Mesenchymal stem cell (in vitro differentiated cells and primary cell): ENCODE measurements around the gene CCNK.

Experiments used
- DNase-seq: peaks from one replicate; pipeline ENCODE4 v3.0.0-alpha.2; 2013
- H2AFZ ChIP-seq: one replicate; pipeline ENCODE4 v1.6.1; 2013; ENCODE audit warnings: low read depth, mild to moderate bottlenecking, control low read depth, inconsistent platforms, low read length, moderate library complexity
- H2AK5ac ChIP-seq: 2 replicates; pipeline ENCODE4 v1.6.1; 2013; ENCODE audit warnings: low read length, moderate library complexity, mild to moderate bottlenecking, inconsistent platforms; ENCODE audit not compliant: severe bottlenecking
- H2BK120ac ChIP-seq: one replicate; pipeline ENCODE4 v1.6.1; 2013; ENCODE audit warnings: low read depth, mild to moderate bottlenecking, inconsistent platforms, low read length, moderate library complexity
- H2BK12ac ChIP-seq, 2 experiments: one replicate each; pipeline ENCODE4 v1.6.1; 2013; ENCODE audit warnings: inconsistent platforms in 2 of 2, low read length in 2 of 2, mild to moderate bottlenecking in 2 of 2, moderate library complexity in 2 of 2, control low read depth in 1 of 2
- H2BK15ac ChIP-seq: one replicate; pipeline ENCODE4 v1.6.1; 2013; ENCODE audit warnings: mild to moderate bottlenecking, low read depth, inconsistent platforms; ENCODE audit not compliant: poor library complexity, severe bottlenecking
- H2BK5ac ChIP-seq: 2 replicates; pipeline ENCODE4 v1.6.1; 2013; ENCODE audit warnings: low read depth, mild to moderate bottlenecking, low read length, control low read depth, inconsistent platforms; ENCODE audit not compliant: poor library complexity, severe bottlenecking
- H3K14ac ChIP-seq, 2 experiments: one replicate each; pipeline ENCODE4 v1.6.1; 2013; ENCODE audit warnings: inconsistent platforms in 2 of 2, low read length in 2 of 2, control low read depth in 1 of 2, mild to moderate bottlenecking in 1 of 2, moderate library complexity in 1 of 2
- H3K18ac ChIP-seq, 2 experiments: one replicate each; pipeline ENCODE4 v1.6.1; 2013; ENCODE audit warnings: inconsistent platforms in 2 of 2, low read length in 2 of 2, control low read depth in 1 of 2, low read depth in 1 of 2, mild to moderate bottlenecking in 1 of 2
- H3K23ac ChIP-seq, 2 experiments: one replicate each; pipeline ENCODE4 v1.6.1; 2013; ENCODE audit warnings: inconsistent platforms in 2 of 2, low read length in 2 of 2, mild to moderate bottlenecking in 2 of 2, moderate library complexity in 2 of 2, control low read depth in 1 of 2
- H3K27ac ChIP-seq: 2 replicates; pipeline ENCODE4 v1.5.1; 2013; ENCODE audit warnings: mild to moderate bottlenecking, moderate library complexity, low read length, control low read depth, inconsistent platforms; ENCODE audit not compliant: poor library complexity, severe bottlenecking
- H3K27me3 ChIP-seq, 2 experiments: 2 replicates each; pipeline versions ENCODE4 v1.6.1 to v1.7.0; 2013; ENCODE audit warnings: low read length in 2 of 2, mild to moderate bottlenecking in 2 of 2, moderate library complexity in 2 of 2, control low read depth in 1 of 2, inconsistent platforms in 1 of 2; ENCODE audit not compliant: control insufficient read depth in 1 of 2, insufficient read depth in 1 of 2
- H3K36me3 ChIP-seq, 2 experiments: 2 replicates each; pipeline versions ENCODE4 v1.6.1 to v1.7.0; 2013; ENCODE audit warnings: low read length in 2 of 2, control low read depth in 1 of 2, inconsistent platforms in 1 of 2, low read depth in 1 of 2, mild to moderate bottlenecking in 1 of 2; ENCODE audit not compliant: insufficient read depth in 2 of 2, control insufficient read depth in 1 of 2
- H3K4ac ChIP-seq, 2 experiments: one replicate each; pipeline ENCODE4 v1.6.1; 2013; ENCODE audit warnings: inconsistent platforms in 2 of 2, low read length in 2 of 2, mild to moderate bottlenecking in 2 of 2, moderate library complexity in 2 of 2, control low read depth in 1 of 2, low read depth in 1 of 2
- H3K4me1 ChIP-seq: 2 replicates; pipeline ENCODE4 v1.6.1; 2013; ENCODE audit warnings: low read depth, low read length, control low read depth; ENCODE audit not compliant: control insufficient read depth, insufficient read depth
- H3K4me2 ChIP-seq: 2 replicates; pipeline ENCODE4 v1.6.1; 2013; ENCODE audit warnings: low read length, mild to moderate bottlenecking, inconsistent platforms; ENCODE audit not compliant: poor library complexity, severe bottlenecking
- H3K4me3 ChIP-seq, 2 experiments: 2 replicates each; pipeline versions ENCODE4 v1.5.1 to v1.7.0; 2013; ENCODE audit warnings: low read length in 2 of 2, mild to moderate bottlenecking in 2 of 2, control low read depth in 1 of 2, low read depth in 1 of 2; ENCODE audit not compliant: insufficient read depth in 1 of 2
- H3K79me1 ChIP-seq: replicated peaks from 2 replicates; pipeline ENCODE4 v1.6.1; 2013; ENCODE audit warnings: mild to moderate bottlenecking, control low read depth, low read length, inconsistent platforms; ENCODE audit not compliant: poor library complexity, severe bottlenecking
- H3K9ac ChIP-seq: 2 replicates; pipeline ENCODE4 v1.7.0; 2013; ENCODE audit warnings: mild to moderate bottlenecking, low read length, moderate library complexity
- H3K9me3 ChIP-seq: 2 replicates; pipeline ENCODE4 v1.7.0; 2013; ENCODE audit warnings: mild to moderate bottlenecking, low read length; ENCODE audit not compliant: control insufficient read depth
- H4K8ac ChIP-seq: one replicate; pipeline ENCODE4 v1.6.1; 2013; ENCODE audit warnings: inconsistent platforms, mild to moderate bottlenecking, low read length, moderate library complexity
- H4K91ac ChIP-seq: one replicate; pipeline ENCODE4 v1.6.1; 2013; ENCODE audit warnings: mild to moderate bottlenecking, low read length, inconsistent platforms
- WGBS: methylation state at CpG from one replicate; pipeline ENCODE4 v1.1.7; 2013; ENCODE audit warnings: mixed read lengths; 5-methylcytosine and 5-hydroxymethylcytosine counted together

CCNK gene

DNA sequence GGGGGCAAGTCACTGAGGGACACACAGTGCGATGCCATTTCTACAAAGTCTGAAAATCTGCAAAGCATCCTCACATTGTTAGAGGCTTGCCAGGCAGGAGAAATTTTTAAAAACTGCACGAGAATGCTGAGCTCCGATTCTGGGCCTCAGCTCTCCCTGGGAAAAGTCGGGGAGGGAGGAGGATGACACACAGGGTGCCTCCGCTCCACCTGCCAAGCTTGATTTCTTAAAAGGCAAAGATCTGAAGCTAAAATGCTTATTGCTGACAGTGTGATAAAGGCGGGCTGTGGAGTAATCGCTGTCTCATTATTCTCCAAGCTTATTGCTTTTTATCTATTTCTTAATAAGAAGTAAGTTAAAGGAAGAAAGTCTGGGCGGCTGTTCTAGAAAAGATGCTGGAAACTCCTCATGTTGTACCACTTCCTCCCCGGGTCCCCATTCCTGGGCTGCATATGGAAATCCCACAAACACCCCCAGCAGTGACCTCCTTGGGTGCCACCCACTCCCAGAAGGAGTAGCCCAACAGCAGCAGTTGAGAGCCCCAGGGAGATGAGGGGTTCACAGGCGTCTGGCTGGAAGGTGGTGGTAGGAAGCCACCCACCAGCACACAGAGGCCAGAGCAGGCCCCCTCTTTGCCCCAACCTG, 67.8 kb downstream of the CCNK start:
- 74% methylated on average over 8 of the region's 10 CpGs for WGBS
- no peak for DNase-seq

GRCh38 chr14:99549684-99550083, 68.5 kb downstream of the CCNK start:
- Histone ChIP-seq H3K4me2 (no peak overlapping the region), H2BK15ac (no peak overlapping the region), H3K23ac (no peak overlapping the region), H4K8ac (no peak overlapping the region), H3K4me1 (peaks cover 6% of the 10 kb centered on the region), H3K9ac (no peak overlapping the region), H3K36me3 (no peaks in the 10 kb centered on the region), H2BK5ac (no peak overlapping the region), H2BK12ac (no peak overlapping the region), H3K9me3 (no peaks in the 10 kb centered on the region), H2AFZ (no peak overlapping the region), H3K27me3 (peaks cover 26 to 84% of the 10 kb centered on the region in 2 experiments), H3K4me3 (no peak overlapping the region), H4K91ac (no peak overlapping the region), H3K14ac (no peak overlapping the region), H3K18ac (no peak overlapping the region), H3K4ac (no peak overlapping the region), H2AK5ac (no peak overlapping the region), H3K27ac (no peak overlapping the region), H2BK120ac (no peak overlapping the region), H3K79me1 (peaks cover 6% of the 10 kb centered on the region)
- DNase-seq, result no peak
- WGBS, result 74% methylated on average over 10 of the region's 10 CpGs

More for the DNA sequence above, 67.8 kb downstream of the CCNK start:
- Histone ChIP-seq H4K8ac (no peak overlapping the region), H3K27me3 (peaks cover 33 to 87% of the 10 kb centered on the region in 2 experiments), H3K79me1 (peaks cover 6% of the 10 kb centered on the region), H2BK12ac (no peak overlapping the region), H3K14ac (no peak overlapping the region), H2AFZ (no peak overlapping the region), H2BK5ac (no peak overlapping the region), H3K4me1 (peaks cover 6% of the 10 kb centered on the region), H3K23ac (no peak overlapping the region), H3K36me3 (no peaks in the 10 kb centered on the region), H3K4ac (no peak overlapping the region), H4K91ac (no peak overlapping the region), H3K4me2 (no peak overlapping the region), H3K18ac (no peak overlapping the region), H3K9ac (no peak overlapping the region), H3K27ac (no peak overlapping the region), H3K9me3 (no peaks in the 10 kb centered on the region), H2BK120ac (no peak overlapping the region), H3K4me3 (no peak overlapping the region), H2BK15ac (no peak overlapping the region), H2AK5ac (no peak overlapping the region)

GRCh38 chr14:99550387-99550992, 69.3 kb downstream of the CCNK start:
- H2AFZ ChIP-seq, result no peak overlapping the region
- no peak overlapping the region for H2BK5ac ChIP-seq
- H3K9ac ChIP-seq, result no peak overlapping the region
- no peak overlapping the region for H2BK120ac ChIP-seq
- peaks cover 19 to 81% of the 10 kb centered on the region in 2 experiments for H3K27me3 ChIP-seq
- H3K18ac ChIP-seq, result no peak overlapping the region
- H4K91ac ChIP-seq, result no peak overlapping the region
- H3K4me2 ChIP-seq, result no peak overlapping the region
- no peak overlapping the region for H3K4ac ChIP-seq
- no peaks in the 10 kb centered on the region for H3K36me3 ChIP-seq
- no peak overlapping the region for H3K27ac ChIP-seq
- H2BK12ac ChIP-seq, result no peak overlapping the region
- H2AK5ac ChIP-seq, result no peak overlapping the region
- 97% methylated on average over 11 of the region's 11 CpGs for WGBS
- no peak overlapping the region for H4K8ac ChIP-seq
- H3K14ac ChIP-seq, result no peak overlapping the region
- no peak overlapping the region for H2BK15ac ChIP-seq
- H3K79me1 ChIP-seq, result peaks cover 6% of the 10 kb centered on the region
- no peak overlapping the region for H3K23ac ChIP-seq
- DNase-seq, result no peak
- peaks cover 6% of the 10 kb centered on the region for H3K4me1 ChIP-seq
- H3K4me3 ChIP-seq, result no peak overlapping the region
- no peaks in the 10 kb centered on the region for H3K9me3 ChIP-seq

GRCh38 chr14:99551034-99551922, 70.1 kb downstream of the CCNK start:
- no peak overlapping the region for H2AK5ac ChIP-seq
- no peak overlapping the region for H3K23ac ChIP-seq
- peak overlapping the region in 1 of 2 experiments; percentile 20 for H3K14ac ChIP-seq
- no peak overlapping the region for H3K27ac ChIP-seq
- no peak overlapping the region for H2BK12ac ChIP-seq
- no peaks in the 10 kb centered on the region for H3K36me3 ChIP-seq
- no peak overlapping the region for H4K8ac ChIP-seq
- H4K91ac ChIP-seq, result no peak overlapping the region
- no peak overlapping the region for H3K18ac ChIP-seq
- H2BK15ac ChIP-seq, result no peak overlapping the region
- DNase-seq, result no peak
- no peak overlapping the region for H2BK5ac ChIP-seq
- H3K79me1 ChIP-seq, result peaks cover 6% of the 10 kb centered on the region
- 80% methylated on average over 11 of the region's 11 CpGs for WGBS
- no peak overlapping the region for H2BK120ac ChIP-seq
- peaks cover 11 to 81% of the 10 kb centered on the region in 2 experiments for H3K27me3 ChIP-seq
- H3K4me3 ChIP-seq, result no peak overlapping the region
- H3K9ac ChIP-seq, result no peak overlapping the region
- no peak overlapping the region for H3K4me2 ChIP-seq
- H3K4ac ChIP-seq, result no peak overlapping the region
- no peak overlapping the region for H2AFZ ChIP-seq
- H3K9me3 ChIP-seq, result no peaks in the 10 kb centered on the region
- H3K4me1 ChIP-seq, result peaks cover 4% of the 10 kb centered on the region
